Stimulated activated CD8-positive, alpha-beta memory T cell treated with anti-CD3 and anti-CD28 coated beads, Interleukin-4, amount 100 ng/mL, for 1 hour (primary cell): ENCODE results near the gene STAB1.
A peak's percentile ranks its signal among the peaks of the same experiment; 100 is the strongest.
"Not testable (repeated sequence)": the region's sequence is repeated elsewhere in the genome, so short reads cannot be mapped to it uniquely, and the experiment has no call there.

Experiments used
- DNase-seq, 2 donors: peaks; one replicate each; pipeline ENCODE4 v3.0.0-alpha.2; 2020; ENCODE audit warnings: low read depth in 2 of 2, low spot score in 1 of 2

STAB1 gene

GRCh38 chr3:52523386-52524257, 28.5 kb downstream of the STAB1 start:
- no peak for DNase-seq

DNA sequence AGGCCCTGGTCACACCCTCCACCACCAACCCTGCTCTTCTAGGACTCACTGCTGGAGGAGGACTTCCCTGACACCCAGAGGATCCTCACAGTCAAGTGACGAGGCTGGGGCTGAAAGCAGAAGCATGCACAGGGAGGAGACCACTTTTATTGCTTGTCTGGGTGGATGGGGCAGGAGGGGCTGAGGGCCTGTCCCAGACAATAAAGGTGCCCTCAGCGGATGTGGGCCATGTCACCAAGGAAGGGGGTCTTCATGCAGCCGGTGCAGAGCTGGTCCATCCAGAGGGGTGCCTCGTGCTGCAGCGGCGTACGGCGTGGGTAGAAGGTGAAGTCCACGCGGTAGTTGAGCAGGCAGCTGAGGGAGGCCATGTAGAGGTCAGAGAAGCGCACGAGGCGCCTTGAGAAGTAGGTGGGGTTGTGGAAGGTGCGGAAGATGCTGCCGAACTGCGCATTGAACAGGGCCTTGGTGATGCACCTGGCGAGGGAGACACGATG, 29.2 kb downstream of the STAB1 start:
- DNase-seq, result no peak

DNA sequence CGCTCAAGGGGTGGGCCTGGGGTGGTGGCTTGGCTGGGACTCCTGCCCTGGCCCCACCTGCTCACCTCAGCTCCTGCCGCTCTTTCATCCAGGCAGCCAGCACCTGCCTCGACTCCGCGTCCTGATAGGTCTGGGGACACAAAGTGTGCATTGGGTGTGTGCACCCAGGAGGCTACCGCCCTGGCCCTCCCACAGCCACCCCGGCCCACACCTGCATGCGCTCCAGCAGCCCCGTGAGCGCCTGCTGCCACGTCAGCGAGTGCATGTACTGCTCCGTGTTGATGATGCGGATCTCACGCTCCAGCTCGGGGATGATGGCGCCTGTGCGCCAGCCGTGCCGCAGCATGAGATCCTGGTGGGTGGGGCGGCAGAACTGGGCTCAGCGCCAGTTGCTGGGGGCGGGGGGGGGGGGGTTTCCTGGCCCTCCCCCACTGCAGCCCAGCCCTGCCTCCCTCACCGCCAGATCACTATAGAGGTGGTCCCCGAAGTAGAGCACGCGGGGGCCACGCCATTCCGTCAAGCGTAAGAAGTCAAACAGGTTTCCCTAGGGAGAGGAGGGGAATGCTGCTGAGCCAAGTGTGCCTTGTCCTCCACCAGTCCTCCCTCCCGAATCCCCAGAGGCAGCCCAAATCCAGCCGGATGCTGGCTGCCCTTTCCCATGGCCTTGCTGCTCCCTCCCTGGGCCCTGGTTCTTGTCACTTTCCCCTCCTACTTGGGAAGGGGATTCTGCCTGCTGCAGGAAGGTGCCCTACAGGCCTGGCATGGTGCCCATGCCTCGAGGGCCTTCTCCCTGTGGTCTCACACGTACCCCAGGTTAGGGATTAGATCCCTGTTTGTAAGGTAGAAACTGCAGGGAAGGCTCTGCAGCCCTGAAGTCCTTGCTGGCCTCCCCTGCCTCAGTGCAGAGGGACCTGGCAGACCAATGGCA, 29.9 kb downstream of the STAB1 start:
- DNase-seq, result no peak

GRCh38 chr3:52525680-52526561, 30.8 kb downstream of the STAB1 start:
- no peak for DNase-seq

- not testable (repeated sequence) for DNase-seq
Observed at GRCh38 chr3:52526671-52527038, 31.5 kb downstream of the STAB1 start.

DNA sequence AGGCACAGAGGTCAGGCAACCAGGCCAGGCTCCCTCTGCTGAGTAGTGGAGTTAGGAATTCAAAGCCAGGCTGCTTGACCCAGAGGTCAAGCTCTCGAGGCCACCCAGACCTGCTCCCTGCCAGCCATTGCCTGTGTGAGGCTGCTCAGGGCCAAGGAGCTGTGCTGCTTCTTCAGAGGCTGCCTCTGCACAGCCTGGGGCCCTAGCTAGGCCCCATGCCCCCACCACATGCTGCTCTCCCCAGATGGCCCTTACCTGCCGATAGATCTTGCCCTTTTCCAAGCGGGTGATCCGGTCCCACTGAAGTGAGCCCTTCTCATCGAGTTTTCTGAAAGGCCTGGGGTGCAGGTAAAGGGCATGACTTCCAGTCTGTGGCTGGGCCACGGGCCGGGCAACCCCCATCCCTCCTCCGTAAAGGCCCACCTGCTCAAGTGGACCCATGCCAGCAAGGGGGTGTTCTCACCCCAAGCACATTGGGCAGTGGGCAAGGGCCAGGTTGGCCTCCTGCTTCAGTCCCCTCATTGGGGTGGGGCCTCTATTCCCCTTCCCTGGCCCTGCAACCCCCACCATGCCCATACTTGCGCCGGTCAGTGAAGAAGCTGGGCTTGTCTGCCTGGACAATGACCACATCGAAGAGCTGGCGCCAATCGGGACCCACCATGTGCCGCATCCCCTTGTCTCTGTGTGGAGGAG, 32.0 kb downstream of the STAB1 start:
- DNase-seq, result no peak

GRCh38 chr3:52527732-52528585, 32.8 kb downstream of the STAB1 start:
- no peak for DNase-seq

- DNase-seq, result no peak
Observed at GRCh38 chr3:52528586-52529375, 33.6 kb downstream of the STAB1 start.

- DNase-seq, result no peak
Observed at GRCh38 chr3:52529376-52530333, 34.5 kb downstream of the STAB1 start.

- no peak for DNase-seq
Observed at GRCh38 chr3:52530918-52531826, 36.0 kb downstream of the STAB1 start.

DNA sequence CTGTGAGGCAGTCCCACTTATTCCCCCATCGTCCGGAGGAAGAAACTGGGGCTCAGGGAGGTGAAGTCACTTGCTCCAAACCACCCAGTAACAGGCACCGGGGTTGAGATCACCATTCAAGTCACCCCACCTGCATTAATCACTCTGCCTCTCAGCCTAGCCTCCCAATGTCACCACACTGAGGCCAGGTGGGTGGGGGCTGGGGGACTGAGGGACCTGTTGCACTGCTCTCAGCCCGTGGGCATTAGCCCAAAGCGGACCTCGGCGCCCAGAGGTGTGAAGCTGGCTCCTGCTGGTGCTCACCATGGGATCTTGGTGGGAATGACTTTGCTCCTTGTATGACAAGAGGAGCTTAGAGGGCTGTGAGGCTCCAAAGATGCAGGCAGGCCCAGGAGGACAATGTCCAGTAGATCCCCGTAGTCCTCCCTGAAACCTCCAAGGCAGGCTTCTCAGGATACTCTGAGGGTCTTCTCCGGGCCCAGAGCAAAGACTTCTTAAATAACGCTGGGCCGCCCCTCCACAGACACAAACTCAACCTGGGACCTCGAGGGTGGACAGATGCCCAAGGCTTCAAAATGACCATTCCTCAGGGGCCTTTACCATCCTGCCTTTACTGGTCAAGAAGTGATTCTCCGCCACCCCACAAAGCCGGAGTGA, 36.9 kb downstream of the STAB1 start:
- DNase-seq, result no peak

DNA sequence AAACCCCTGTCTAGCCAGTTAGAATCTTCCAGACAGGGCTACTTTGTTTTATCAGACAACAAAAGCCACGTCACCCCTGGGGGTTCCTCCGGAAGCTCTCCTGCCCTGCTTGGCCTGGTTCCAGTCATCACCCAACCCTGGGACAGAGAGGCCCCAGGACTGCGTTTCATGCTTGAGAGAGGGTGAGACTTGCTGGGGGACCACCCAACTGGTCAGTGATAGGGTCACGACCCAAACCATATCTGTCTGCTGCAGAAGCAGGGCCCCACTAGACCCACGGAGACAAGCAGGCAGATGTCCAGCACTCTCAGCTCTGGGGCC, 37.3 kb downstream of the STAB1 start:
- no peak for DNase-seq

DNA sequence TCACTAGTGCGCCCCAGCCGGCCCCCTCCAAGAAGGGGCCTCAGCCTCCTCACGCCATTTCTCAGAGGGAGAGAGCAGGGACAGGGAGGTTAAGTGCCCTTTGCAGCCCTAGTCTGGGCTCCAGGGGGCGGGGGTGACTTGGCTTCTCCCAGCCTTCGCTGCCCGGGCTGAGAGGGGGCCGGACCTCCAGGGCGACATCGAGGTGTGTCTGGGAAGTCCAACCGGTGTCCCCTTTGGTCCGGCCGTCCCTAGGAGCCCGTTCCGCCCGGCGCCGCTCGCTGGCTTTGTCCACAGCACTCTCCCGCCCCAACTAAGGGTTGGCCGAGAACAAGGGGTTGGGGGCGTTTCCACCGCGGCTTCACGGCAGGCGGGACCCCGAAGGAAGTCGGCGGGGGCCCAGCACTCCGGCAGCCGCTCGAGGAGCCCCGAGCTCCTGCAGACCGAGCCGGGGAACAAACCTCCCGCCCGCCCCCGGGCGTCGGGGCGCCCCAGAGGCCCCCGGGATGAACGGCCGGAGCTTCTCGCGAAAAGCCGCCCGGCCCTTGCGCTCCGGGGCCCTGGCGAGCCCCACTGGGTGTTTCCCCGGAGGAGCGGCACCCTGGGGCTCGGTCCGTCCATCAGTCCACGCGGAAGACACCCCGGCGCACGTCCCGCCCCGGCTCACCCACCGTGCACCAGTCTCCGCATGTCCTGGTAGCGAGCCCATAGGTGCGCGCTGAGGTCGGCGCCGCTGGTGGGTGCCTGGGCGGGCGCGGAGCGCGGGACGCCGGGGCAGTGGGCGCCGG, 37.9 kb downstream of the STAB1 start:
- no peak for DNase-seq

DNA sequence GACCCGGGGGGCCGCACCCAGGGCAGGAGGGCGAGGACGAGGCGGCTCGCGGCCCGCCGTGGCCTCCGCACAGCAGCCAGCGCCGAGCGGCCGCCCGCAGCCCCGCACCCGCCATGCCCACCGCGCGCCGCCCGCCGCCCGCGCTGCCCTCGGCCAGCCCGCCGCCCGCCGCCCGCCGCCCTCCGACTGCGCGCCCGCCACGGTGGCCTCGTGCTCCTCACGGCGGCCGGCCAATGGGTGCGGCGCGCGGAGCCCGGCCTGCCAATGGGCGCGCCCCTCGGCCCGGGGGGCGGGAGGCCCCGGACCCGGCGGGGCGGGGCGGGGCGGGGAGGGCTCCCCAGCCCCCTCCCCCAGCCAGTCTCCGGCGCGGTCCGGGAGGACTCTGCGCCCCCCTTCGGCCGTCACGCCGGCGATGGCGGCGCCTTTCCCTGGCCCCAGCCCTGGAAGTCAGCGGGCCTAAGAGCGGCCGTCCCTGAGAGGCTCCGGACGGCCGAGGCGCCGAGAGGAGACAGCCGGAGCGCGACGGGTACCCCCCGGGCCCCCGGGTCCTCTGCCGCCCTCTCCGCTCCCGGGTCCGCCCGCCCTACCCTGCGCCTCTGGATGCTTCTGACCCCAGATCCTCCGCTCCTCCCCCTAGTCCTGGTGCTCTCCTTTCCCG, 38.6 kb downstream of the STAB1 start, which contains the start of gene NT5DC2:
Gene NT5DC2, minus strand, starts transcription at position 235 of the 658 bp plus-strand sequence. Its CDS starts 120 bp downstream, at position 115.
- peak; percentile 20 to 24 for DNase-seq
